HFF-Myc (cell line): Measurements from ENCODE around the gene RALY.

Source experiments
- DNase-seq: peaks from one replicate; pipeline ENCODE4 v3.0.0-alpha.2; 2011; ENCODE audit warnings: low read depth; ENCODE audit errors: extremely low read depth
- H3K4me3 ChIP-seq: replicated peaks from 2 replicates; pipeline ENCODE4 v1.5.1; 2011; ENCODE audit warnings: low read depth, mild to moderate bottlenecking, control low read depth, low read length
- TF ChIP-seq, protein P1 (sequence below): IDR thresholded peaks from 2 replicates; pipeline ENCODE4 v1.5.1; 2012; ENCODE audit warnings: mild to moderate bottlenecking, low read depth, low read length, control low read depth; ENCODE audit errors: missing control alignments

The RALY gene

DNA sequence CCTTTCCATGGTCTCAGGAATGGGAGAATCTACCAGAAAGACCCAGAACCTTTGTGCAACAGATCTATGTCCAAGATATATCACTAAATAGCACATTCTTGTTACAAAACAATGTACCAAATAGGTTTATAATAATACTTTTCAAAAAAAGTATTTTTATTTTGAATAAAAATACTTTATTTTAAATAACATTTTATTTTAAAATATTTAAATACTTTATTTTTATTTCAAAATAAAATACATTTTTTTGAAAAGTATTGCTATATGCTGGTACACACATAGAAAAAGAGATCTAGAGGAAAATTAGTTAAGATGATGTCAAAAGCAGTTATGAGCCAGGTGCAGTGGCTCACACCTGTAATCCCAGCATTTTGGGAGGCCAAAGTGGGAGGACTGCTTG is 16.8 kb upstream of the RALY start:
- no peak for DNase-seq
- no peak overlapping the region for H3K4me3 ChIP-seq
- TF ChIP-seq, protein P1, sequence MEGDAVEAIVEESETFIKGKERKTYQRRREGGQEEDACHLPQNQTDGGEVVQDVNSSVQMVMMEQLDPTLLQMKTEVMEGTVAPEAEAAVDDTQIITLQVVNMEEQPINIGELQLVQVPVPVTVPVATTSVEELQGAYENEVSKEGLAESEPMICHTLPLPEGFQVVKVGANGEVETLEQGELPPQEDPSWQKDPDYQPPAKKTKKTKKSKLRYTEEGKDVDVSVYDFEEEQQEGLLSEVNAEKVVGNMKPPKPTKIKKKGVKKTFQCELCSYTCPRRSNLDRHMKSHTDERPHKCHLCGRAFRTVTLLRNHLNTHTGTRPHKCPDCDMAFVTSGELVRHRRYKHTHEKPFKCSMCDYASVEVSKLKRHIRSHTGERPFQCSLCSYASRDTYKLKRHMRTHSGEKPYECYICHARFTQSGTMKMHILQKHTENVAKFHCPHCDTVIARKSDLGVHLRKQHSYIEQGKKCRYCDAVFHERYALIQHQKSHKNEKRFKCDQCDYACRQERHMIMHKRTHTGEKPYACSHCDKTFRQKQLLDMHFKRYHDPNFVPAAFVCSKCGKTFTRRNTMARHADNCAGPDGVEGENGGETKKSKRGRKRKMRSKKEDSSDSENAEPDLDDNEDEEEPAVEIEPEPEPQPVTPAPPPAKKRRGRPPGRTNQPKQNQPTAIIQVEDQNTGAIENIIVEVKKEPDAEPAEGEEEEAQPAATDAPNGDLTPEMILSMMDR = no peak

GRCh38 chr20:33977535-33977934 is 16.2 kb upstream of the RALY start:
- no peak for DNase-seq
- H3K4me3 ChIP-seq = no peak overlapping the region
- TF ChIP-seq, protein P1 = no peak

GRCh38 chr20:33979094-33979493 is 14.6 kb upstream of the RALY start:
- DNase-seq = no peak
- no peak overlapping the region for H3K4me3 ChIP-seq
- TF ChIP-seq, protein P1 = no peak

- TF ChIP-seq, protein P1 = no peak
- DNase-seq = no peak
- H3K4me3 ChIP-seq = no peak overlapping the region
These were observed 12.4 kb upstream of the RALY start for GRCh38 chr20:33981347-33981746.

DNA sequence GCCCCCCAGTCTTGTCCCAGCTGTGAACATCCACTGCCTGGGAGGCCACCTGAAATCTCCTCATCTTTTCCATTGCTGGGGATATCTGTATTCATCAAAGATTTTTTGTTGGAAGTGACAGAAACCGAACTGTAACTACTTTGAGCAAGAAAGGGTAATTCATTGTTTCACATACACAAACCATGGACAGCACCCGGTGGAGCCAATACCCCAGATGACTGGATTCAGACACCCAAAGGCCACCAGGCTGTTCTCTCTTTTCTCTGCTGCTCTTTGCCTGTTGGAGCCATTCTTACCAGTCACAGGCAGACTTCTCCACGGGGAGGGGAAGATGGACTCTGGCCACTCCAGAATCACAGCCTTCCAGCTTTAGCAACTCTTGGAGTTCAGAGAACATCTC is 11.7 kb upstream of the RALY start:
- no peak for DNase-seq
- no peak overlapping the region for H3K4me3 ChIP-seq
- TF ChIP-seq, protein P1 = no peak

DNA sequence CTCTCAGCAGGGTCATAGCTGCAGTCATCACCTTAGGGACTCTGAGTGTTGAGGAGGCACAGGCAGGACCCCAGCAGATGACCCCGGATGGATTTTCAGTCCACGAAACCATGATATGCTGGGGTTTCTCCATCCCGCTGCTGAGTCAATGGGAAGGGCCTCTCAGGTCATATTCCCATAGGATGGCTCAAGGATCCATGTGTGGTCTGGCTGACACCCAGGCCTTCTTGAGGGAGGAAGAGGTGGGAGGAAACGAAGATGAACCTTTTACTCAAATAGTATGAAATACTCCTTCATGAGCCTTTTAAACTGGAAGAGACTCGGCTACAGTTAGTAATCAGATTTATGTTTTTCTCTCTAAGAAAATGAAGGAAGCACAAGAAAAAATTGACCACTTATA is 10.3 kb upstream of the RALY start:
- DNase-seq = no peak
- TF ChIP-seq, protein P1 = no peak
- H3K4me3 ChIP-seq = no peak overlapping the region

DNA sequence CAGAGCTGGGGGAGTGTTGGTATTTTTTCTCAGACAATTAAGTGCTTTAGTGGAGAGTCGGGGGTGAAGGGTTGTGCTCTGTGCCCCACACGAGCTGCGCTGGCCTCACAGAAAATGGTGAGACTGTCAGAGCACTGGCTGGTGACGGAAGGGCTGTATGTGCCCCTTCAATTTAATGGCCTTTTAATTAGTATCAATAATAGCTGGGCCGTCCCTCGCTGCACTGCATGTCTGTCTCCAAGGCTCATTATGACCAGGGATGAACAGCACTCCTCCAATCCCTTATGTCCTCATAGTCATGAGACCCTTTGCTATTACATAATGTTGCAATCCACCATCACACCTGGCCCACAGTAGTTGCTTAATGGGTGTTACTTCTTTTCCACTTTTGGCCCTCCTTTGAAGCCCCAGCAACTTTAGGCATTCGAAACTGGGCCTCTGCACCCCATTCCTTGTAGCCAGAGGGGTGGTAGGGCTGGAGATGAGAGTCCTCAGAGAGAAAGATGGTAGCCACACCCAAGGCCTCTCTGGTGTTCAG is 9.5 kb upstream of the RALY start:
- TF ChIP-seq, protein P1 = no peak
- no peak overlapping the region for H3K4me3 ChIP-seq
- no peak for DNase-seq
